ENCODE measurements around the gene DPF3.

DPF3 gene

DNA sequence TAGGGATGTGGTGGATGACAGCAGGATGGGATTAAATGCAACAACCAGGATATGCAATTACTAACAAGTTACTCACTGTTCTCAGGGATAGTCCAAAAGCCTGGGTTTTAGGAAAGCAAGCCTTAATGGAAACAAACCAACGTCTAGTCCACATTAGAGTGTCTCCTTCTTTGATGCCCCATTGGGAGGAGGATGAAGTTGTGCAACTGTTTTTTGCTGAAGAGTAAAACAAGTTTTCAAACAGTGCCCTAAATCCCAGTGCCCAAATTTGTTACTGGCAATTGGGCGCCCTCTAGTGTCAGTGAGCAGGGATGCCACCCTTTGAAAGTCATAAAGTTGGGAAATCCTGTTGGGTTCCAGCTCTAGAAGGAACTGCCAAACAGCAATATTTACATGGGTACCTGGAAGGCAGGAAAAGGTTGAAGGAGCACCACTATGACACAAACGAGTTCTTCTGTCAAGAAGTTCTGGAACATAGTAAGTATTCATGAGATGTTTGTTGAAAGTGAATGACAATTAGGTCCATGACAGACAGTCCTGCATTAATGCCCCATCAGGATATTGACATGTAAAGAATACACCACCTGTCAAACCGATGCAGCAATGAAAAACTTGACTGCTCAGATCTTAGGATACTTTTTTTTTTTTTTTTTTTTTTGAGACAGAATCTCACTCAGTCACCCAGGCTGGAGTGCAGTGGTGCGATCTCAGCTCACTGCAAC is 11.1 kb upstream of the DPF3 start:
- DNase-seq (ENCODE audit: low read depth in 2 of 3, low spot score in 2 of 3): no peak

GRCh38 chr14:72904218-72904617 is 10.3 kb upstream of the DPF3 start:
- no peak for DNase-seq (ENCODE audit: low read depth in 2 of 3, low spot score in 2 of 3)

DNA sequence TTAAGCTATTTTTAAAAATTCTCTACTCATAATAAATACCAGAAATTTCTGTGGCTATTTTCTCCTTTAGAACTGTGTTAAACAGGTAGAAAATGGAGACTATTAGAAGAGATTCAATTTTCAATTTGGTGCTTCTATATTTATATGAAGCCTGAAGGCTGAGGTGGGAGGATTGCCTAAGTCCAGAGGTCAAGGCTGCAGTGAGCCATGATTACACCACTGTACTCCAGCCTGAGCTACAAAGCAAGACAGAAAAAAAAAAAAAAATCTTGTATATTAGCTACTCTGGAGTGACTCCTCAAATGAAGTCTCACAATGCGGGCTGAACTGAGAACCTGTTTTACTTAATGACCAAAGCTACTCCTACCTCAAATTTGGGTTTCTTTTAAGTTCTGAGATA is 9.8 kb upstream of the DPF3 start:
- no peak for DNase-seq (ENCODE audit: low read depth in 2 of 3, low spot score in 2 of 3)

DNA sequence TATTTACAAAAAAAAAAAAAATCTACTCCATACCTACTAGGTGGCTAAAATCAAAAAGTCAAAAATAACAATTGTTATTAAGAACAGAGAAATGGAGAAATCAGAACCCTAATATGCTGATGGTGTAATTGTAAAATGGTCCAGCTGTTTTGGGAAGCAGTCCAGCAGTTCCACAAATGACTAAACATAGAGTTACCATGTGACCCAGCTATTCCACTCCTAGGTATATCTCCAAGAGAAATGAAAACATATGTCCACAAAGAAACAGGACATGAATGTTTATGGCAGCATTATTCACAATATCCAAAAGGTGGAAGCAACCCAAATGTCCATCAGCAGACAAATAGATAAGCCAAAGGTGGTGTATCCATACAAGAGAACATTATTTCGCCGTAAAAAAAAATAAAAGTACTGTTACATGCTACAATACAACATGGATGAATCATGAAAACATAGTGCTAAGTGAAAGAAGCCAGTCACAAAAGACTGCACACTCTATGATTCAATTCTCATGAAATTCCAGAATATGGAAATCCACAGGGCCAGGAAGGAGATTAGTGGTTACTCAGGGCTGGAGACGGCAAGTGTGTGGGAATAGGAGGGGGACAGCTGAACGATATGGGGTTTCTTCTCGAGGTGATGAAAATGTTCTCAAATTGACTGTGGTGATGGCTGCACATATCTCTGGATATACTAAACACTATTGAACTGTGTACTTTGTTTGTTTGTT is 9.1 kb upstream of the DPF3 start:
- DNase-seq (ENCODE audit: low read depth in 2 of 3, low spot score in 2 of 3): no peak

DNA sequence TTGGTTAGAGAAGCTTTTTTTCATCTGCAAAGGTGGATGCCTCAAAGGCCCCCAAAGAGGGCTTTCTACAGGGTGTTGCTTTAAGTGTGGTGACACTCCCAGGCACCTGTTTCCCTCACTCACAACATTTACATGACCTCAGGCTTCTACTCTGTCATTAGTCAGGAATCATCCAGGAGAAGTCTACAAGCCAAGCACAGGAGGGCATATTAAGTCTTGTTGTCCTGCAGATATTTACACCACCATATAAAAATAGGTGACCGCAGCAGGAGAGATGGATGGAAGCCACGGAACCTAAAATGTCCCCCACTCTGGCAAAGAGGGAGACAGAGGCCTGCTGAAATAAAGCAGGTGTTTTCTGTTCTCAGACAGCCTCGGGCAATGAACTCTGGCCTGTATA is 7.5 kb upstream of the DPF3 start:
- no peak for DNase-seq (ENCODE audit: low read depth in 2 of 3, low spot score in 2 of 3)

GRCh38 chr14:72898448-72898847 is 4.5 kb upstream of the DPF3 start:
- no peak for DNase-seq (ENCODE audit: low read depth in 2 of 3, low spot score in 2 of 3)

DNA sequence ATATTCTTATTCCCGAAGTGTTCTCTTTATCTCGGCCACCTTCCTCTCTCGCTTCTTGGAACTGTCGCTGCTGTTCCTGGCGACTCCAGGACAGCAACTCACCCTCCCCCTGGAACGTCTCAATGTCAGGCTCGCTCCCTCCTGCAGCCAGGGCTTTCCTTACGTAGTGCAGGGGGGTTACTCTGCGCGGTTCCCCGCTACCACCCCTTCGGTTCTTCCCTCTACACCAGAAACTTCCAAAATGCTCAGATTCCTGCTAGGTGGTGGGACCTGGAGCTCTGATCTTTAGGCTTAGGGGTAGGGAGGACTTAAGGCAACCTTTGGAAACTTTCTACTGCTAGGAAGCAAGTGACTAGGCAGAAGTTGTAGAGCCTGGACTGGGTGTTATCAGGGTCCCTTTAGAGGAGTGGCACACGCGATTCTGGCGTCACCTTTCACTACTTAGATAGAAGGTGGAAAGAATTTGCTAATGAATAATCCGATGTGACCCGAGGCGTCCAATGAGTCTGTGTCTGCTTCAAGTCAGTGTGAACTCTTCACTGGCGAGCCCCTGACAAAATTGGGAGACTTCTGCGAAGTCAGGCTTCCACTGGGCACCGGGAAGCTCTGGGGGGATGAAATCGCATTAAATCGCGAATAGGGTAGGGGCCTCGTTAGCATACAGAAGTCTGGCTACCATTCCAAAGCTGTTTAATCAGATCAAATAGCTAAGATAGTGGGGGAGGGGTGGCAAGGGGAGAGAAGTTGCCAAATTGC is 900 bp upstream of the DPF3 start:
- no peak for DNase-seq (ENCODE audit: low read depth in 2 of 3, low spot score in 2 of 3)

GRCh38 chr14:72894323-72894622 is 372 bp upstream of the DPF3 start:
- no peak for DNase-seq (ENCODE audit: low read depth in 2 of 3, low spot score in 2 of 3)

DNA sequence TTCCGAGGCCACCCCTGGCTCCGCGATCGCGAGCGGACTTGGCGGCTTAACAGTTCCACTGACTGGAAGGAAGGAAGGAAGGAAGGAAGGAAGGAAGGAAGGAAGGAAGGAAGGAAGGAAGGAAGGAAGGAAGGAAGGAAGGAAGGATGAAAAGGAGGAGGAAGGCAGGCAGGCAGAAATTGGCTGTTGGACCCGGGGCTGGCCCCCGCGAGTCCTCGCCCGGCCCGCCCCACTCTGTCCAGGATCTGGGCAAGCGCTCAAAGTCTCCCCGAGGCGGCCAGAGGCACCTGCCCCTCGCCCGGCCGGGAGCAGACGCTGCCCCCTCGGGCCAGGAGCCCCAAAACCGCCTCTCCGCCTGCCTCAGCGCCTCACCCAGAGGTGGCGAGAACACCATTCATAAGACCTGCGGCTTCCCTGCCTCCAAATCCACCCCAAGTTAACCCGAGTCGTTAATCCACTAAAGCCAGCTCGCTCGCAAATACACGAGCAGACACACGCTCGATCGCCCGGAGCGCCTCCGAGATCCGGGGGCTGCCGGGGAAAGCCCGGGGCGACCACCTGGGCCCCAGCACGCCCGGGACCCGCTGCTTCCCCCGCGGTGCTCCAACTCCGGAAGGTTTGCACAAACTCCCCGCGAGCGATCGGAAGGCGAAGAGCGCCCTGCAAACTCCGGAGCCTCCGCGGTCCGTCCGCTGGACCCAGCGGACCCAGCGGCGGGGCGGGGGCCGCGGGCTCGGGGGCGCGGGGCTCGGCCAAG is 844 bp downstream of the DPF3 start:
- peak in 1 of 3 experiments; percentile 24 for DNase-seq (ENCODE audit: low read depth in 2 of 3, low spot score in 2 of 3)

- DNase-seq (ENCODE audit: low read depth in 2 of 3, low spot score in 2 of 3): no peak
Measured at GRCh38 chr14:72892103-72892878, 1.6 kb downstream of the DPF3 start.

DNA sequence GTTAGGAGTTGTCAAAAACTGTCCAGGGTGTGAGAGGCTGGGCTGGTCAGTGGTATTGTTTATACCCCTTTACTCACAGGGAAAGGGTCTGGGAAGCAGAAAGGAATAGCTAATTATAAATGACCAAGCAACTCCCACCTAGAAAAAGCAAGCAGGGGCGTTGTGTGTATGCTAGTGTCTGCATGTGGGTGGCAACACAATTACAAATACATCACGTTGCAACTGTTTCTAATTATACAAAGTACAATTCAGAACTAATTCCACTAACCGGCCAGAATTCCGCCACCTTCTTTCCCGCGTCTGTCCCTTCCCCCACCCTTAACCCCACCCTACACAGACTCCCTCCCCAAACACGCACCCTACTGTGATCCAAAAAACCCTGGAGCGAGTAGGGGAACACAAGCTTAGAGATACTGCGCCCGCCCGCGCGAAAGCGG is 2.2 kb downstream of the DPF3 start:
- DNase-seq (ENCODE audit: low read depth in 2 of 3, low spot score in 2 of 3): no peak

DNA sequence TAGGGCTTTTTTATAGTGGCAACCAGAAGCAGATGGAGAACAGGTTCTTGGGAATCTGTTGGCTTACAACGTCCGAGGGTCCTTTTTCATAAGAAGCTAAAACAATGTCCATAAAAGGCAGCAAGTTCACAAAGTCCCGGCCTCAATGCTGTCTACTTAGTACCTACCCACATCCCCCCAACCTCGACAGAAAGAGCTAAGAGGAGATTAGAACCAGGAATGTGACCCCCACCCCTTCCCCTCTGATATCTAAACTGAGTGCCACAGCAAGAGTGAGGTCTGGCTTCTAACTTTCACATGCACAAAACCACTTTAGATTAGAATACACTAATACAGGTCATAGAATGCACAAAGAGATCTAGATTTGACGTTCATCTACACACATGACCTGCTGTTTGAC is 4.5 kb downstream of the DPF3 start:
- DNase-seq (ENCODE audit: low read depth in 2 of 3, low spot score in 2 of 3): no peak

- DNase-seq (ENCODE audit: low read depth in 2 of 3, low spot score in 2 of 3): no peak
Measured at GRCh38 chr14:72888636-72889201, 5.2 kb downstream of the DPF3 start.

GRCh38 chr14:72888192-72888591 is 5.7 kb downstream of the DPF3 start:
- DNase-seq (ENCODE audit: low read depth in 2 of 3, low spot score in 2 of 3): no peak

- DNase-seq (ENCODE audit: low read depth in 2 of 3, low spot score in 2 of 3): no peak
Measured at GRCh38 chr14:72887514-72887913, 6.4 kb downstream of the DPF3 start.

GRCh38 chr14:72884386-72884785 is 9.5 kb downstream of the DPF3 start:
- DNase-seq (ENCODE audit: low read depth in 2 of 3, low spot score in 2 of 3): no peak

GRCh38 chr14:72883961-72884360 is 9.9 kb downstream of the DPF3 start:
- no peak for DNase-seq (ENCODE audit: low read depth in 2 of 3, low spot score in 2 of 3)

DNA sequence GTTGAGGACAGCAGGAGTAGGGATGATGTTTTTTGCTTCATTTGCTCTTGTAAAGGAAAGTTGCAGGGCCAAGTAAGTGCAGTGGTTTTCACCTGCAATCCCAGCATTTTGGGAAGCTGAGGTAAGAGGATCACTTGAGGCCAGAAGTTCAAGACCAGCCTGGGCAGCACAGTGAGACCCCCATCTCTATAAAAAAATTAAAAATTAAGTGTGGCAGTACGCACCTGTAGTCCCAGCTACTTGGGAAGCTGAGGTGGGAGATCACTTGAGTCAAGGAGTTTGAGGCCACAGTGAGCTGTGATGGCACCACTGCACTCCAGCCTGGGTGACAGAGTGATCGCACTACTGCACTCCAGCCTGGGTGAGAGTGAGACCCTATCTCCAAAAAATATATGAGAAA is 10.8 kb downstream of the DPF3 start:
- no peak for DNase-seq (ENCODE audit: low read depth in 2 of 3, low spot score in 2 of 3)

DNA sequence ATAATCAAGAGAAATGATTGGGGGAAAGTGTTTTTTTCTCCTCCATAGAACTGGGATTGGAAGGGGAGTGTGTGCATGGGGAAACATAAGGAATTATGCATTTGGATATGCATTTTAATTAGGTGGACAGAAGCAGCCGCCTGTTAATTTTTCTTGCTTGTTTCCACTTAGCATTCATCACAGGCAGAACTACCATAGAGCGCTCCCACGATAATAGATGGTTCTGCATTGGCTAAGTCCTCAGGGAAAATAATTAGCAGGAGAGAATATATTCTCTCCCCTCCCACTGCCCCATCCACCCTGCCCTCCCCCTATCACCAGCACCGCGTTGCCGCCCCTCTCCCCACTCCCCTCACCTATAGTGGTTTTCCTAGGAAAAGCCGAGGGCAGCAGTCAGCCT is 11.4 kb downstream of the DPF3 start:
- DNase-seq (ENCODE audit: low read depth in 2 of 3, low spot score in 2 of 3): no peak

DNA sequence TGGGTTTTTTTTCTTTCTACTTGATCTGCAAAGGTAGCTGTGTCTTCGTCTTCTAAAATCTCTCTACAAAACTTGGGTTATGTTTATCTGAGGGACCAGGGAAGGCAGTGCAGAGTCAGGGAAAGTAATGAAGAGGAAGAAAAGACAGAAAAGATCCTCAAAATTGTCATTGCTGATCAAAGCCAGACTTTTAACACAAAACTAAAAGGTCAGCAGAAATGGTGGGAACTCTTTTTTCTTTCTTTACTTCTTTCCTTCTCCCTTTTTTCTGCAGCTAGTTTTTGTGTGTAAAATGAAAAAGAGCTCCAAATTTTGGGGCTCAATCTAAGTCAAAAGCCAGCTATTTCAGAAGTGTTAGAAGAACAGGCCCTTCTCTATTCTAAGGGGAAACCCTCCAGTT is 11.9 kb downstream of the DPF3 start:
- no peak for DNase-seq (ENCODE audit: low read depth in 2 of 3, low spot score in 2 of 3)

Data from activated CD8-positive, alpha-beta memory T cell treated with anti-CD3 and anti-CD28 coated beads for 48 hours (primary cell).